Uterus (tissue), 2 donors: ENCODE measurements around the gene FLACC1.

ENCODE experiments used
- CTCF ChIP-seq, 4 experiments: fragments of 200-600 bp in 2 of 4; fragments of 450-650 bp in 2 of 4; sonication (generic) in 2 of 4; IDR thresholded peaks; one replicate each; pipeline ENCODE4 v1.5.1; 2016 to 2019; ENCODE audit warnings: antibody characterized with exemption in 4 of 4, mild to moderate bottlenecking in 2 of 4, moderate library complexity in 1 of 4
- POLR2A ChIP-seq, 2 donors: fragments of 450-650 bp; IDR thresholded peaks; one replicate each; pipeline ENCODE4 v1.6.1; 2016; ENCODE audit warnings: antibody characterized with exemption in 2 of 2, mild to moderate bottlenecking in 1 of 2, moderate library complexity in 1 of 2

GRCh38 chr2:201322772-201323171 lies 34.4 kb downstream of the FLACC1 start:
- TF ChIP-seq CTCF (IDR thresholded peaks at IDR 0.05) (no peak), POLR2A (IDR thresholded peaks at IDR 0.05) (no peak)
